HepG2 (cell line): ENCODE results near the gene NPEPL1. TPM values are rescaled to one million over a fixed set of nuclear protein-coding genes. Genes with fewer than 3 reads are reported as not detected.

Source experiments
- ATAC-seq: fragments of 200-7000 bp; cut with Tn5 transposase; 3 replicates; pipeline ENCODE4 v1.9.1; 2020; ENCODE audit warnings: mild to moderate bottlenecking, moderate library complexity
- BruUV-seq: library from RNA; stranded (reverse); fragments of 400-500 nt; replicated peaks from 2 replicates; lab custom pipeline; 2021; lab: Mats Ljungman, UMichigan
- CTCF ChIA-PET: fragments of 300-600 bp; formaldehyde crosslinking; extraction: SDS; loops from one replicate; lab custom pipeline; 2021; ENCODE audit warnings: low total read pairs, inconsistent platforms, low intra/inter-chr PET ratio; lab: Yijun Ruan, JAX
- POLR2A ChIA-PET: fragments of 350-600 bp; sonication (Branson Sonifier 250); formaldehyde crosslinking; loops from one replicate; lab custom pipeline; 2020; ENCODE audit warnings: antibody characterized with exemption, inconsistent platforms; lab: Yijun Ruan, JAX
- DNase-seq: peaks from one replicate; pipeline ENCODE4 v3.0.0-alpha.2; 2015; ENCODE audit warnings: low spot score
- FAIRE-seq: peaks from 3 replicates; lab custom pipeline; 2011; peaks lifted over from hg19 to GRCh38; lab: Jason Lieb, UNC
- H2AFZ ChIP-seq: one replicate; pipeline ENCODE4 v1.6.1; 2011; ENCODE audit warnings: low read length, inconsistent platforms
- H3K27ac ChIP-seq: fragments of 300-600 bp; 3 replicates; pipeline ENCODE4 v1.8.0; 2011; ENCODE audit warnings: mixed run types, mild to moderate bottlenecking, mixed read lengths, low read length, inconsistent platforms; ENCODE audit not compliant: insufficient read depth; ENCODE audit errors: extremely low read length
- H3K27me3 ChIP-seq, 2 experiments: fragments of 200-600 bp in 1 of 2; 2 replicates in 1 of 2; 3 replicates in 1 of 2; pipeline versions ENCODE4 v1.6.0 to v1.8.0; 2011; ENCODE audit warnings: low read length in 2 of 2, mild to moderate bottlenecking in 2 of 2, moderate library complexity in 2 of 2, inconsistent platforms in 1 of 2; ENCODE audit not compliant: insufficient read depth in 2 of 2, control insufficient read depth in 1 of 2
- H3K36me3 ChIP-seq, 2 experiments: fragments of 200-600 bp in 1 of 2; replicated peaks in 1 of 2; 2 replicates in 1 of 2; 3 replicates in 1 of 2; pipeline versions ENCODE4 v1.5.1 to v1.8.0; 2011; ENCODE audit warnings: low read length in 2 of 2, inconsistent platforms in 1 of 2; ENCODE audit not compliant: insufficient read depth in 2 of 2, control insufficient read depth in 1 of 2
- H3K4me1 ChIP-seq: 2 replicates; pipeline ENCODE4 v1.5.1; 2012; ENCODE audit warnings: low read length, inconsistent platforms; ENCODE audit not compliant: insufficient read depth
- H3K4me2 ChIP-seq: 2 replicates; pipeline ENCODE4 v1.6.0; 2011; ENCODE audit warnings: low read depth, low read length, inconsistent platforms
- H3K4me3 ChIP-seq, 3 experiments: fragments of 200-600 bp in 1 of 3; sonication (generic), shearing (Covaris generic) in 1 of 3; replicated peaks in 1 of 3; 2 replicates each; pipeline ENCODE4 v1.5.1; 2011 to 2016; ENCODE audit warnings: low read length in 3 of 3, inconsistent platforms in 2 of 3, low read depth in 2 of 3, mild to moderate bottlenecking in 2 of 3, control low read depth in 1 of 3, mixed read lengths in 1 of 3; ENCODE audit not compliant: insufficient read depth in 1 of 3
- H3K79me2 ChIP-seq: one replicate; pipeline ENCODE4 v1.6.1; 2011; ENCODE audit warnings: low read length, inconsistent platforms; ENCODE audit not compliant: insufficient read depth
- H3K9ac ChIP-seq: 2 replicates; pipeline ENCODE4 v1.6.0; 2011; ENCODE audit warnings: mild to moderate bottlenecking, low read depth, low read length, inconsistent platforms; ENCODE audit not compliant: insufficient read depth
- H3K9me3 ChIP-seq: 2 replicates; pipeline ENCODE4 v1.5.1; 2012; ENCODE audit warnings: mild to moderate bottlenecking, low read length
- H4K20me1 ChIP-seq: 2 replicates; pipeline ENCODE4 v1.6.0; 2011; ENCODE audit warnings: inconsistent platforms, mild to moderate bottlenecking, low read length, moderate library complexity; ENCODE audit not compliant: insufficient read depth
- AGO2 ChIP-seq: fragments of 200-400 bp; formaldehyde crosslinking; optimal IDR thresholded peaks from 2 replicates; pipeline ENCODE3; 2017; ENCODE audit warnings: mild to moderate bottlenecking, low read depth, low read length, moderate library complexity
- NCOA1 ChIP-seq: sonication (generic); formaldehyde crosslinking; IDR thresholded peaks from 2 replicates; pipeline ENCODE4 v1.9.0; 2021; ENCODE audit warnings: missing genetic modification reagents
- ZBTB7A ChIP-seq: sonication (generic); formaldehyde crosslinking; IDR thresholded peaks from 2 replicates; pipeline ENCODE4 v1.8.0; 2022; ENCODE audit warnings: mild to moderate bottlenecking, missing genetic modification reagents
- ZFYVE20 ChIP-seq: sonication (generic); formaldehyde crosslinking; IDR thresholded peaks from 2 replicates; pipeline ENCODE4 v1.8.0; 2023; ENCODE audit warnings: low read depth, mild to moderate bottlenecking, moderate library complexity, missing genetic modification reagents, borderline replicate concordance
- ZNF430 ChIP-seq: sonication (generic); formaldehyde crosslinking; IDR thresholded peaks from 2 replicates; pipeline ENCODE4 v1.9.0; 2021; ENCODE audit warnings: mild to moderate bottlenecking, missing genetic modification reagents
- ZNF660 ChIP-seq: sonication (generic); formaldehyde crosslinking; IDR thresholded peaks from 2 replicates; pipeline ENCODE4 v1.5.1; 2020; ENCODE audit warnings: mild to moderate bottlenecking, low read depth, missing genetic modification reagents, borderline replicate concordance
- ZNF772 ChIP-seq: sonication (generic); formaldehyde crosslinking; IDR thresholded peaks from 2 replicates; pipeline ENCODE4 v1.5.0; 2020; ENCODE audit warnings: mild to moderate bottlenecking, missing genetic modification reagents
- ZNF850 ChIP-seq: sonication (generic); formaldehyde crosslinking; conservative IDR thresholded peaks from 2 replicates; pipeline ENCODE4 v1.9.0; 2021; ENCODE audit warnings: mild to moderate bottlenecking, missing genetic modification reagents
- WGBS: methylation state at CpG from one replicate; pipeline ENCODE4 v1.1.6; 2017; ENCODE audit warnings: low lambda C conversion rate; 5-methylcytosine and 5-hydroxymethylcytosine counted together
- in situ Hi-C: cut with HindIII; loops from 2 replicates; pipeline ENCODE4 v1.10.0; 2017; ENCODE audit warnings: low pct_unique_long_range_greater_than_20kb; ENCODE audit not compliant: extremely low pct_ligation_motif_present
- intact Hi-C: fragments of 100-400 bp; cut with micrococcal nuclease; formaldehyde crosslinking; loops from one replicate; pipeline ENCODE4 v1.10.0; 2022; ENCODE audit not compliant: unreplicated experiment
- polyA plus RNA-seq, 8 experiments: library from polyadenylated mRNA; depleted of rRNA in 3 of 8; stranded (reverse) in 7 of 8; unstranded in 1 of 8; fragments of >200 nt; fragmentation: Illumina TruSeq in 4 of 8; extraction: Trizol in 4 of 8; gene quantifications; 2 replicates each; pipeline versions ENCODE4 v1.2.1 to v1.2.3, GENCODE V29; 2011 to 2016; ENCODE audit warnings: low read depth in 4 of 8, missing spikeins in 1 of 8, mixed read lengths in 1 of 8; ENCODE audit not compliant: insufficient read depth in 1 of 8
- total RNA-seq, 5 experiments: library from RNA; depleted of rRNA; stranded (reverse); fragments of >200 nt; fragmentation: Illumina TruSeq; extraction: Trizol; gene quantifications; 2 replicates each; pipeline ENCODE4 v1.2.3, GENCODE V29; 2016; ENCODE audit warnings: low read depth in 1 of 5
- TF ChIP-seq, protein P1 (sequence below): sonication (generic); formaldehyde crosslinking; IDR thresholded peaks from 2 replicates; pipeline ENCODE4 v1.9.0; 2021; ENCODE audit warnings: missing genetic modification reagents, mild to moderate bottlenecking, borderline replicate concordance

NPEPL1 gene
- total and polyA plus RNA-seq, 2 of the 13 experiments (the other 11 are each of a cell fraction or from before 2014, with no cell fraction given): 4.1 to 7.5 TPM

DNA sequence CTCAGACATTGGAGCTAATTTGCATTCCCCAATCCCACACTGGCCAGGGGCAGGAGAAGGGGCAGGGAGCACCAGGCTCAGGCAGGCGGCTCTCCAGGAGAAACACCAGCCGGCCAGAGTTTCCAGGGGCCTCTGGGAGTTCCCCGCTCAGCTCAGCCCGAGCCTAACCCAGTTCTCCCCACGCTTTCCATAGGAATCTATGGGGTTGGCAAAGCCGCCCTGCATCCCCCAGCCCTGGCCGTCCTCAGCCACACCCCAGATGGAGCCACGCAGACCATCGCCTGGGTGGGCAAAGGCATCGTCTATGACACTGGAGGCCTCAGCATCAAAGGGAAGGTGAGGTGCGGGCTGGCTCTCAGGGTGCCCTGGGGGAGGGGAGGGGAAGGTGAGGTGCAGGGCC is 8.2 kb downstream of the NPEPL1 start (continued):
- TF ChIP-seq, protein P1, sequence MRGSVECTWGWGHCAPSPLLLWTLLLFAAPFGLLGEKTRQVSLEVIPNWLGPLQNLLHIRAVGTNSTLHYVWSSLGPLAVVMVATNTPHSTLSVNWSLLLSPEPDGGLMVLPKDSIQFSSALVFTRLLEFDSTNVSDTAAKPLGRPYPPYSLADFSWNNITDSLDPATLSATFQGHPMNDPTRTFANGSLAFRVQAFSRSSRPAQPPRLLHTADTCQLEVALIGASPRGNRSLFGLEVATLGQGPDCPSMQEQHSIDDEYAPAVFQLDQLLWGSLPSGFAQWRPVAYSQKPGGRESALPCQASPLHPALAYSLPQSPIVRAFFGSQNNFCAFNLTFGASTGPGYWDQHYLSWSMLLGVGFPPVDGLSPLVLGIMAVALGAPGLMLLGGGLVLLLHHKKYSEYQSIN (CRISPR knock-in tag): no peak
- TF ChIP-seq ZNF430 (CRISPR knock-in tag) (no peak), ZNF660 (CRISPR knock-in tag) (no peak), ZNF850 (CRISPR knock-in tag) (no peak), ZBTB7A (CRISPR knock-in tag) (no peak)

DNA sequence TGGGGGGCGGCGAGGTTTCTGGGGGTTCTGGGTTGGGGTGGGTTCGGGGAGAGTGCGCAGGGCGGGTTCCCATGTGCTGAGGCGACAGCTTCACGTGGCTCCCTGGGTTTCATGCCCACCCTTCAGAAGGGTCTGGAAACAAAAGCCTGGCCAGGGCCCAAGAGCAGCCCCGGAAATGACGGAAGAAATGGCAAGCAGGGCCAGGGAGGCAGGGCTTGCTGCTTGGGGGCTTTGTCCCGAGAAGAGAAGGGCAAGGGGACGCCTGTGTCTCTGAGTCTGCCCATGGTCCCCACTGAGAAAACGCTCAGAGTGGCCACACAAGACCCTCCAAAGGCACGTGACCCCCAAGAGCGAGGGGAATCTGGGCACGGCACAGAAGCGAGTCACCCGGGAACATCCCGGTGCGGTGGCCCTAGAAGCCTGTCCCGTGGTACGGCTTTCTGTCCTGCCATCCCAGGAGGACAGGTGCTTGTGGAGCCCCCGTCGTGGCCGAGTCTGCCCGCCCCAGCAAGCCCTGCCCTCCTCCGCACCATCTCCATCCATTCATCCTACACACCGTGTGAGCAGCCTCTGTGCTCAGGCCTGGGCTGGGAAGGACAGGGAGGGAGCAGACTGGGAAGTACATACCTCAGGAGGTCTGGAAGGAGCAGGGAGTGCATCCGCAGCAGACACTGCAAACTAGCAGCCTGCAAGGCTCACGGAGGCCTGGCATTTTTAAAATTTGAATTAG is 9.0 kb downstream of the NPEPL1 start:
- no peak for DNase-seq
- intact Hi-C loops: no loop called here
- no peak overlapping the region for H3K4me3 ChIP-seq
- no peak overlapping the region for H2AFZ ChIP-seq
- no peaks in the 10 kb centered on the region for H3K27me3 ChIP-seq
- no peak for ATAC-seq
- TF ChIP-seq AGO2 (peak; percentile 23), NCOA1 (CRISPR knock-in tag) (no peak), ZFYVE20 (no peak), ZNF772 (CRISPR knock-in tag) (no peak)
- no peak overlapping the region for H3K9ac ChIP-seq
- no peaks in the 10 kb centered on the region for H3K79me2 ChIP-seq
- H4K20me1 ChIP-seq: no peaks in the 10 kb centered on the region; the same call in 1 of the 2 replicates
- FAIRE-seq: no peak
- peaks cover 21 to 31% of the 10 kb centered on the region in 2 experiments; a peak in 4 of 5 replicates for H3K36me3 ChIP-seq
- H3K9me3 ChIP-seq: no peaks in the 10 kb centered on the region
- H3K4me2 ChIP-seq: no peak overlapping the region
- CTCF ChIA-PET: no interaction called here
- WGBS: 96% methylated on average over 25 of the region's 29 CpGs
- H3K27ac ChIP-seq: no peak overlapping the region
- in situ Hi-C loops: no loop called here
- BruUV-seq: no TSS peak
- POLR2A ChIA-PET: no interaction called here
- no peaks in the 10 kb centered on the region for H3K4me1 ChIP-seq
